Measurements from ENCODE around the gene DAP.

DNA sequence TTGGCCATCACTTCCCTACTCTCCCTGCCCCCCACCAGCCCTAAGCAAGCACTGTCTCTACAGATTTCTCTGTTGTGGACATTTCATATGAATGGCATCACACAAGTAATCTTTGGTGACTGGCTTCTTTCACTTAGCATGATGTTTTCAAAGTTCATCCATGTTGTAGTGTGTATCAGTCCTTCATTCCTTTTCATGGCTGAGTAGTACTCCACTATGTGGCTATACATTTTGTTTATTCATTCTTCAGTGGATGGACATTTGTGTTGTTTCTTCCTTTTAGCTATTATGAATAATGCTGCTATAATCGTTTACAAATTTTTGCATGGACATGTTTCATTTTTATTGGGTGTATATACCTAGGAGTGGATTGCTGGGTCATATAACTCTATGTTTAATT lies 84.1 kb downstream of the DAP start:
- TF ChIP-seq, protein P1, sequence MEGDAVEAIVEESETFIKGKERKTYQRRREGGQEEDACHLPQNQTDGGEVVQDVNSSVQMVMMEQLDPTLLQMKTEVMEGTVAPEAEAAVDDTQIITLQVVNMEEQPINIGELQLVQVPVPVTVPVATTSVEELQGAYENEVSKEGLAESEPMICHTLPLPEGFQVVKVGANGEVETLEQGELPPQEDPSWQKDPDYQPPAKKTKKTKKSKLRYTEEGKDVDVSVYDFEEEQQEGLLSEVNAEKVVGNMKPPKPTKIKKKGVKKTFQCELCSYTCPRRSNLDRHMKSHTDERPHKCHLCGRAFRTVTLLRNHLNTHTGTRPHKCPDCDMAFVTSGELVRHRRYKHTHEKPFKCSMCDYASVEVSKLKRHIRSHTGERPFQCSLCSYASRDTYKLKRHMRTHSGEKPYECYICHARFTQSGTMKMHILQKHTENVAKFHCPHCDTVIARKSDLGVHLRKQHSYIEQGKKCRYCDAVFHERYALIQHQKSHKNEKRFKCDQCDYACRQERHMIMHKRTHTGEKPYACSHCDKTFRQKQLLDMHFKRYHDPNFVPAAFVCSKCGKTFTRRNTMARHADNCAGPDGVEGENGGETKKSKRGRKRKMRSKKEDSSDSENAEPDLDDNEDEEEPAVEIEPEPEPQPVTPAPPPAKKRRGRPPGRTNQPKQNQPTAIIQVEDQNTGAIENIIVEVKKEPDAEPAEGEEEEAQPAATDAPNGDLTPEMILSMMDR (conservative IDR thresholded peaks at IDR 0.05; ENCODE audit: low read depth, low read length), result no peak
- TF ChIP-seq SMC3 (IDR thresholded peaks at IDR 0.05; ENCODE audit: low read depth, low read length) (no peak), POLR2A (IDR thresholded peaks at IDR 0.05; ENCODE audit: low read depth, low read length) (no peak)
